A673 (cell line): ENCODE measurements around the gene HILPDA. TPM values are rescaled to one million over a fixed set of nuclear protein-coding genes. Genes with fewer than 3 reads are reported as not detected.

Experiments
- BruUV-seq: library from RNA; stranded (reverse); fragments of 400-500 nt; replicated peaks from 2 replicates; lab custom pipeline; 2021; lab: Mats Ljungman, UMichigan
- CTCF ChIA-PET: fragments of 300-600 bp; sonication (Branson Sonifier 250); formaldehyde crosslinking; loops from one replicate; lab custom pipeline; 2022; ENCODE audit warnings: antibody characterized with exemption; lab: Charles Lee
- POLR2A ChIA-PET: fragments of 300-600 bp; sonication (Branson Sonifier 250); formaldehyde crosslinking; loops from one replicate; lab custom pipeline; 2022; ENCODE audit warnings: antibody characterized with exemption; ENCODE audit not compliant: low non-redundant PET; lab: Charles Lee
- DNase-seq: peaks from one replicate; pipeline ENCODE4 v3.0.0-alpha.2; 2015; ENCODE audit warnings: low spot score
- H3K27ac ChIP-seq: fragments of 200-600 bp; sonication (generic); 2 replicates; pipeline ENCODE4 v1.5.1; 2016; ENCODE audit warnings: mixed run types, low read depth, mild to moderate bottlenecking, mixed read lengths, antibody characterized with exemption, low read length; ENCODE audit not compliant: poor library complexity, severe bottlenecking
- H3K27me3 ChIP-seq: fragments of 200-600 bp; sonication (generic); replicated peaks from 2 replicates; pipeline ENCODE4 v1.6.1; 2017; ENCODE audit warnings: mixed run types, low read depth, mild to moderate bottlenecking, mixed read lengths, antibody characterized with exemption, low read length; ENCODE audit not compliant: insufficient read depth, poor library complexity
- H3K36me3 ChIP-seq: fragments of 200-600 bp; sonication (generic); 2 replicates; pipeline ENCODE4 v1.6.1; 2016; ENCODE audit warnings: mixed run types, mild to moderate bottlenecking, mixed read lengths, antibody characterized with exemption, low read length; ENCODE audit not compliant: insufficient read depth, poor library complexity, severe bottlenecking
- H3K4me1 ChIP-seq: fragments of 200-600 bp; sonication (generic); 2 replicates; pipeline ENCODE4 v1.6.1; 2017; ENCODE audit warnings: mixed run types, mild to moderate bottlenecking, mixed read lengths, antibody characterized with exemption, low read length; ENCODE audit not compliant: insufficient read depth, poor library complexity, severe bottlenecking
- H3K4me3 ChIP-seq: fragments of 200-600 bp; sonication (generic); 2 replicates; pipeline ENCODE4 v1.5.1; 2016; ENCODE audit warnings: low read depth, mixed run types, mild to moderate bottlenecking, mixed read lengths, low read length; ENCODE audit not compliant: poor library complexity, severe bottlenecking
- H3K9me3 ChIP-seq: fragments of 200-600 bp; sonication (generic); 2 replicates; pipeline ENCODE4 v1.6.1; 2016; ENCODE audit warnings: mixed run types, low read depth, mild to moderate bottlenecking, mixed read lengths, antibody characterized with exemption, low read length; ENCODE audit not compliant: poor library complexity, severe bottlenecking
- CTCF ChIP-seq: fragments of 300-800, 200-600 bp; sonication (generic); conservative IDR thresholded peaks from 2 replicates; pipeline ENCODE4 v1.5.1; 2017; ENCODE audit warnings: low read depth, mild to moderate bottlenecking, antibody characterized with exemption, low read length, moderate library complexity, mixed read lengths
- EZH2 ChIP-seq: fragments of 200-600 bp; sonication (generic); IDR thresholded peaks from 2 replicates; pipeline ENCODE4 v1.6.1; 2017; ENCODE audit warnings: borderline replicate concordance, low read depth, mild to moderate bottlenecking, mixed read lengths, antibody characterized with exemption, low read length; ENCODE audit not compliant: poor library complexity, severe bottlenecking
- intact Hi-C: fragments of 100-400 bp; cut with micrococcal nuclease; formaldehyde crosslinking; loops from one replicate; pipeline ENCODE4 v1.10.0; 2022; ENCODE audit not compliant: unreplicated experiment
- total RNA-seq: library from RNA; stranded (reverse); gene quantifications from 2 replicates; pipeline ENCODE4 v1.2.3, GENCODE V29; 2021

The HILPDA gene
- total RNA-seq, 1 experiment from 2014 or later, result 36.1 TPM

- intact Hi-C loops, result no loop called here
- Histone ChIP-seq H3K36me3 (no peaks in the 10 kb centered on the region), H3K4me1 (no peaks in the 10 kb centered on the region), H3K27me3 (no peaks in the 10 kb centered on the region), H3K27ac (no peak overlapping the region), H3K4me3 (no peak overlapping the region), H3K9me3 (no peaks in the 10 kb centered on the region)
- BruUV-seq, result no TSS peak
- DNase-seq, result no peak
- ChIA-PET CTCF (no interaction called here), POLR2A (no interaction called here)
- no peak for TF ChIP-seq EZH2
- TF ChIP-seq CTCF, result no peak
These were observed 24.5 kb upstream of the HILPDA start for GRCh38 chr7:128431221-128431620.

- Histone ChIP-seq H3K27me3 (no peaks in the 10 kb centered on the region), H3K4me3 (no peak overlapping the region), H3K27ac (no peak overlapping the region), H3K9me3 (no peaks in the 10 kb centered on the region), H3K4me1 (no peaks in the 10 kb centered on the region), H3K36me3 (no peaks in the 10 kb centered on the region)
- intact Hi-C loops, result no loop called here
- ChIA-PET CTCF (no interaction called here), POLR2A (no interaction called here)
- BruUV-seq, result no TSS peak
- TF ChIP-seq EZH2 (no peak), CTCF (no peak)
- DNase-seq, result no peak
These were observed 23.9 kb upstream of the HILPDA start for GRCh38 chr7:128431754-128432153.

GRCh38 chr7:128434413-128435326, 21.0 kb upstream of the HILPDA start:
- DNase-seq, result no peak
- TF ChIP-seq EZH2 (no peak), CTCF (no peak)
- Histone ChIP-seq H3K27ac (no peak overlapping the region), H3K9me3 (no peaks in the 10 kb centered on the region), H3K27me3 (no peaks in the 10 kb centered on the region), H3K36me3 (no peaks in the 10 kb centered on the region), H3K4me3 (no peak overlapping the region), H3K4me1 (no peaks in the 10 kb centered on the region)
- no TSS peak for BruUV-seq
- POLR2A ChIA-PET, result no interaction called here
- intact Hi-C loops, result no loop called here
- CTCF ChIA-PET, result interaction anchor here (0.6 to 1.1 kb wide), 2 partner anchors 7 to 25 kb away, joined by 3 read pairs; no protein-coding TSS in a partner anchor
